ENCODE data around the gene NRL. TPM values are rescaled to one million over a fixed set of nuclear protein-coding genes. Genes with fewer than 3 reads are reported as not detected.

NRL gene
- total RNA-seq, 1 donor from 2014 or later: 1.2 TPM

- FAIRE-seq (no peak), DNase-seq (ENCODE audit: low spot score in 2 of 2) (no peak)
These were observed 31.1 kb upstream of the NRL start for GRCh38 chr14:24145690-24146452.

GRCh38 chr14:24145219-24145618, 30.5 kb upstream of the NRL start:
- no peak for DNase-seq (ENCODE audit: low spot score in 2 of 2)

GRCh38 chr14:24144451-24144850, 29.7 kb upstream of the NRL start:
- DNase-seq (ENCODE audit: low spot score in 2 of 2) (no peak), FAIRE-seq (no peak)

More at GRCh38 chr14:24145219-24145618, 30.5 kb upstream of the NRL start:
- no peak for FAIRE-seq

GRCh38 chr14:24143511-24143910, 28.8 kb upstream of the NRL start:
- DNase-seq (ENCODE audit: low spot score in 2 of 2) (no peak), FAIRE-seq (no peak)

- DNase-seq (ENCODE audit: low spot score in 2 of 2) (peak; percentile 98), FAIRE-seq (no peak)
These were observed 26.5 kb upstream of the NRL start, which contains the start of gene EMC9 for GRCh38 chr14:24141097-24141880. TSS of gene EMC9 (minus strand) at chr14:24141591. CDS start at chr14:24141304, 287 bp downstream.

- no peak for DNase-seq (ENCODE audit: low spot score in 2 of 2)
- no peak for FAIRE-seq
These were observed 24.7 kb upstream of the NRL start for GRCh38 chr14:24139272-24139934.

- FAIRE-seq: no peak
- no peak for DNase-seq (ENCODE audit: low spot score in 2 of 2)
These were observed 23.9 kb upstream of the NRL start for GRCh38 chr14:24138396-24139271.

GRCh38 chr14:24137529-24138395, 23.0 kb upstream of the NRL start:
- FAIRE-seq (no peak), DNase-seq (ENCODE audit: low spot score in 2 of 2) (no peak)

- no peak for FAIRE-seq
- no peak for DNase-seq (ENCODE audit: low spot score in 2 of 2)
These were observed 22.2 kb upstream of the NRL start for GRCh38 chr14:24136684-24137528.

- peak; percentile 96 to 97 for DNase-seq (ENCODE audit: low spot score in 2 of 2)
- no peak for FAIRE-seq
These were observed 21.3 kb upstream of the NRL start, which contains the start of gene PSME1 for GRCh38 chr14:24135834-24136683. TSS of gene PSME1 (plus strand) at chr14:24136194. CDS start at chr14:24136263, 69 bp downstream.

- DNase-seq (ENCODE audit: low spot score in 2 of 2) (no peak), FAIRE-seq (no peak)
These were observed 20.8 kb upstream of the NRL start for GRCh38 chr14:24135584-24135833.

- FAIRE-seq: no peak
- no peak for DNase-seq (ENCODE audit: low spot score in 2 of 2)
These were observed 19.0 kb upstream of the NRL start for GRCh38 chr14:24133735-24134134.

- DNase-seq (ENCODE audit: low spot score in 2 of 2) (no peak), FAIRE-seq (no peak)
These were observed 18.2 kb upstream of the NRL start for GRCh38 chr14:24132976-24133375.

- no peak for DNase-seq (ENCODE audit: low spot score in 2 of 2)
- FAIRE-seq: no peak
These were observed 17.4 kb upstream of the NRL start for GRCh38 chr14:24132061-24132685.

GRCh38 chr14:24131549-24131966, 16.8 kb upstream of the NRL start:
- no peak for FAIRE-seq
- DNase-seq (ENCODE audit: low spot score in 2 of 2): no peak

GRCh38 chr14:24130717-24131548, 16.2 kb upstream of the NRL start:
- DNase-seq (ENCODE audit: low spot score in 2 of 2) (no peak), FAIRE-seq (no peak)
